ENCODE results near the gene CCNJL.

Gene CCNJL

GRCh38 chr5:160291467-160291866, 20.9 kb downstream of the CCNJL start:
- H3K27ac ChIP-seq = no peak overlapping the region
- no peak for TF ChIP-seq CTCF (IDR thresholded peaks at IDR 0.05)
- no peak for TF ChIP-seq ZFX (IDR thresholded peaks at IDR 0.05; ENCODE audit: borderline replicate concordance)

GRCh38 chr5:160290751-160291150, 21.6 kb downstream of the CCNJL start:
- H3K27ac ChIP-seq = no peak overlapping the region
- no peak for TF ChIP-seq CTCF (IDR thresholded peaks at IDR 0.05)
- TF ChIP-seq ZFX (IDR thresholded peaks at IDR 0.05; ENCODE audit: borderline replicate concordance) = no peak

DNA sequence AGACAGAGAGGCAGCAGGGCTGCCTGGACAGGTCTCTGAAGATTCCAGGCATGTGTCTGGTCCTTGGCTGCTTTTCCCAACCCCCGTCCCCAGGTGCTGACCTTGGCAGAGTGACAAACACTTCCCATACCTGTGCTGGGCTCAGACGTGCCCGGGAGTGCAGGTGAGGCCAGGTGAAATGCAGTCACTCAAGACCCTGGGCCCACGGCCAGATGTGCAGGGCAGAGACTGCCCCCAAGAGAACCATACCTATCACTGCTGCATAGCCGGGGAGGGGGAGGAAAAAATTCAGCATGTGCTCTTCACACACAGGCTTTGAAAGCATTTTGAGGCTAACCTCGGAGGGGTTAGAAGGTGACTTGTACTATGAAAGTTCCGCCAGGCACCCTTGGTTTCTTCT, 22.6 kb downstream of the CCNJL start:
- TF ChIP-seq ZFX (IDR thresholded peaks at IDR 0.05; ENCODE audit: borderline replicate concordance) (no peak), CTCF (IDR thresholded peaks at IDR 0.05) (no peak)
- H3K27ac ChIP-seq = no peak overlapping the region

DNA sequence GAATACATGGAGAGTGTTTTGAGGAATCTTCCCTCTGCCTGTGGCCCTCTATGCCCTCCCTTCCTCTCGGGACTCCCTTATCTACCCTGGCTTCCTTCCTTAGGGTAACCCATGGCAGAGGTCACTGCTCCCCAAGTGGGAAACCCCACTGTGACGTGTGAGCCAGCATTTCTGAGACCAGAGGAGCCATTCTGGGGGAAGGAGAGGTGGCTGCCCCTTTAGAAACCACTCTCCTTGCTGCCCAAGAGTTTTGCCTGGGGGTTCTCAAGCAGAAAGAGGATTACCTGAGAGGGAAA, 23.1 kb downstream of the CCNJL start:
- no peak overlapping the region for H3K27ac ChIP-seq
- no peak for TF ChIP-seq CTCF (IDR thresholded peaks at IDR 0.05)

DNA sequence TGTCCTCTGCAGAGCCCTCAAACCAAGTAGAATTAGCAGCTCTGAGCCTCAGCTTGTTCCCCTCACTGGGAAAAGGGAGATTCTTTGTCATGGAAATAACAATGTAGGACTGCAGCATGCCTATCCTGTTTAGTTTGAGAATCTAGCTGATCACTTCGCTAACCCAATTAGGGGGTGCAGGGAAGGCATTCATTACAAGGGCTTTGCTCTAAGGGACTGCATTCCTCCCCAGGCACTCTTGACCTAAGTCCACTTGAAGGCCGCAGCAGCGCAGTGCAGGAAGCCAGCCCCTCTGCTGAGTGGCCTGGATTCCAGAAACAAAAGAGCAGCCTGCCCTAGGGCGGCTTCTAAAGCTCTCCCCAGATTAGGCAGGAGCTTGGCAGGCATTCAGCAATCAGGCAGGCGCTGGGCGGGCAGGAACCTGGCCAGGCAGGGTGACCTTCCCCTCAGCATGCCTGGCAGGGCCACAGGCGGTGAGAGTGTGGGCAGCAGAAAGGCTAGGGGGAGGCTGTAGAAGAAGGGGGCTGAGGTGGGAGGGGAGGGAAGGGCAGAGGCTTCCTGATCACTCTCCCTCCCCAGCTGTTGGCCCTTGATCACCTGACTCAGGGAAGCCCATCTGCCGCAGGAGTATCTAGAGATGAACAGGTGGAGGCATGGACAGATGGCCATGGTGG, 24.8 kb downstream of the CCNJL start:
- H3K27ac ChIP-seq = no peak overlapping the region
- TF ChIP-seq CTCF (IDR thresholded peaks at IDR 0.05) = no peak
- TF ChIP-seq ZFX (IDR thresholded peaks at IDR 0.05; ENCODE audit: borderline replicate concordance) = no peak

- no peak overlapping the region for H3K27ac ChIP-seq
- TF ChIP-seq CTCF (IDR thresholded peaks at IDR 0.05) = no peak
- TF ChIP-seq ZFX (IDR thresholded peaks at IDR 0.05; ENCODE audit: borderline replicate concordance) = no peak
Measured at GRCh38 chr5:160286947-160287346, 25.4 kb downstream of the CCNJL start.

DNA sequence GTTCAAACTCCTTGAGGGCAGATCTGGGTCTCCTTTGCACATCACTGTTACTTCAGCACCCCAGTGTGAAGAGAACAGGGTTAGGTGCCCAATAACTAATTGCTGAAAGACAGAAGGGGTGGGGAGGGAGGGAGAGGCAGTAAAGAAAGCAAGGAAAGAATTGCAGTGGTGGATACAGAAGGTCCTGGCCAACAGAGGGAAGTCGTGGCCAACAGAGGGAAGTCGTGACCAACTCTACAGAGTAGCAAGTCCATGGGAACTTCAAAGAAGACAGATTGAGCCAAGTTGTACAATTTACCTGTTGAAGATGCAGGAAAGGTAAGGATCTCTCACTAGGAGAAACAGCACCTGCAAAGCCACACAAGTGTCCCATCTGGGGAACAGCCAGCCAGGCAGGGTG, 27.0 kb downstream of the CCNJL start:
- no peak for TF ChIP-seq ZFX (IDR thresholded peaks at IDR 0.05; ENCODE audit: borderline replicate concordance)
- TF ChIP-seq CTCF (IDR thresholded peaks at IDR 0.05) = no peak
- no peak overlapping the region for H3K27ac ChIP-seq

All from 22Rv1 (cell line).